Motor neuron (in vitro differentiated cells): ENCODE measurements around the gene AADACL4. TPM values are rescaled to one million over a fixed set of nuclear protein-coding genes. Genes with fewer than 3 reads are reported as not detected.
"Not testable (repeated sequence)": the region's sequence is repeated elsewhere in the genome, so short reads cannot be mapped to it uniquely, and the experiment has no call there.

Experiments used
- ATAC-seq, 8 experiments: fragments of 200-7000 bp; cut with Tn5 transposase; replicated peaks in 6 of 8; 2 replicates each; pipeline ENCODE4 v1.8.0; 2021; ENCODE audit warnings: mild to moderate bottlenecking in 8 of 8, moderate library complexity in 8 of 8
- H3K27ac ChIP-seq, 2 donors: fragments of 250-450 bp; sonication (Bioruptor Pico); 2 replicates each; pipeline ENCODE4 v1.9.0; 2021; ENCODE audit warnings: antibody characterized with exemption in 2 of 2, mild to moderate bottlenecking in 2 of 2, moderate library complexity in 1 of 2
- H3K4me1 ChIP-seq, 2 donors: fragments of 250-450 bp; sonication (Bioruptor Pico); replicated peaks in 1 of 2; 2 replicates each; pipeline ENCODE4 v1.6.1; 2021; ENCODE audit warnings: antibody characterized with exemption in 2 of 2, mild to moderate bottlenecking in 2 of 2, moderate library complexity in 1 of 2
- H3K4me3 ChIP-seq, 5 donors: fragments of 250-450 bp; sonication (Bioruptor Pico); 2 replicates each; pipeline ENCODE4 v1.9.0; 2021; ENCODE audit warnings: antibody characterized with exemption in 5 of 5, mild to moderate bottlenecking in 5 of 5, moderate library complexity in 4 of 5
- WGBS, 10 experiments: fragments of 450-650 bp; shearing (Covaris generic); methylation state at CpG; one replicate each; pipeline ENCODE4 v1.0.0; 2022; 5-methylcytosine and 5-hydroxymethylcytosine counted together
- in situ Hi-C, 9 experiments: fragments of 400-800 bp; cut with MboI; loops; one replicate each; pipeline ENCODE4 v1.15.0; 2021; ENCODE audit warnings: low sequenced_read_pairs in 9 of 9, low pct_unique_long_range_greater_than_20kb in 2 of 9; ENCODE audit not compliant: unreplicated experiment in 9 of 9
- total RNA-seq, 8 experiments: library from RNA; unstranded; fragments of 300-600 nt; gene quantifications; 2 replicates each; pipeline versions ENCODE4 v1.2.3 to v1.2.4, GENCODE V29; 2022

AADACL4 gene
- total RNA-seq, 8 experiments from 2014 or later, result 0.21 to 0.49 (median 0.31) TPM; not detected in 4

DNA sequence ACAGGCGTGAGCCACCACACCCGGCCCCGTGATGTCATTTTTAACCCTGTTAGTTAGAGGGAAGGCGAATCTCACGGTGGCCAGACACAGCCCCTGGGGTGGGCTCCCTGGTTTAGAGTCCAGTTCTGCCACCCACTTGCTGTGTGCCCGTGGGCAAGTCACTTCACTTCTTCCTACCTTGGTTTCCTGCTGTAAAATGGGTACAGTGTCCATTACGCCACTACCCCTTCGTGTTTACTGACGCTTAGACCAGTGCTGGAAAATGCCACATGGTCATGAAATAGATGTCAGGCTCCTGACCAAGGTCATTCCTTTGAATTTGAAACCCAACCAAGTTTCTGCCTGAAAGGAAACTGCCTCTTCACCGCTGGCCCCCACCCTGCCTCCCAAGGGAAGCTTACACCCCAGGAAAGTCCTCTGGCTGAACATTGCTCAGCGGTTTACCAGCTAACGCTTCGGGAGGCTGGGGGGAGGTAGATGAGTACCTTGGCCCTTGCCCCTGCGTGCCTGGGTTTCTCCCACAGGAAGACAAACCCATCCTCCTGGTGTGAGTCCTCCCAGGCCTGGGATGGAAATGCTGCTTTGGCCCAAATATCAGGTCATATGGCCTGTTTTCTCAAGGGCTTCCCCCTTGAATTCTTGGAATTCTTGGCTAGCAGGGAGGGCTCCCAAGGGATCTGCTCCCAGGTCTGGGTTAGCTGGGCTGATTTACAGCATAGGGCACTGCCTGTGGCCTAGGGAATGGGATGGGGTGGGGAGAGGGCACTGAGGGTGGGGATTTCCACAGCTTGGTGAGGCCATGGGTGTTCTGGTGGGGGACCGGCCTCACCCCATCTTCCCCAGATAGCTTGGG, 7.6 kb upstream of the AADACL4 start:
- H3K4me1 ChIP-seq, result no peaks in the 10 kb centered on the region
- ATAC-seq, result peak in 2 of 8 experiments; percentile 27 to 39
- WGBS, 10 experiments, result 11 to 97% (median 84%) methylated on average over 3 to 12 of the region's 15 CpGs; no CpG with 5 or more reads in 3 of the 10 experiments
- in situ Hi-C loops, result loop anchor here in 3 of 9 experiments (25.0 kb wide), 2 partner anchors 324 to 349 kb away; no protein-coding TSS in a partner anchor
- no peak overlapping the region for H3K4me3 ChIP-seq
- no peak overlapping the region for H3K27ac ChIP-seq

GRCh38 chr1:12637693-12638092, 6.2 kb upstream of the AADACL4 start:
- H3K27ac ChIP-seq, result no peak overlapping the region
- no peak overlapping the region for H3K4me3 ChIP-seq
- ATAC-seq, result no peak
- H3K4me1 ChIP-seq, result no peaks in the 10 kb centered on the region
- in situ Hi-C loops, result loop anchor here in 3 of 9 experiments (25.0 kb wide), 2 partner anchors 325 to 350 kb away; no protein-coding TSS in a partner anchor
- 20 to 94% (median 80%) methylated on average over 1 to 8 of the region's 8 CpGs for WGBS, 10 experiments

DNA sequence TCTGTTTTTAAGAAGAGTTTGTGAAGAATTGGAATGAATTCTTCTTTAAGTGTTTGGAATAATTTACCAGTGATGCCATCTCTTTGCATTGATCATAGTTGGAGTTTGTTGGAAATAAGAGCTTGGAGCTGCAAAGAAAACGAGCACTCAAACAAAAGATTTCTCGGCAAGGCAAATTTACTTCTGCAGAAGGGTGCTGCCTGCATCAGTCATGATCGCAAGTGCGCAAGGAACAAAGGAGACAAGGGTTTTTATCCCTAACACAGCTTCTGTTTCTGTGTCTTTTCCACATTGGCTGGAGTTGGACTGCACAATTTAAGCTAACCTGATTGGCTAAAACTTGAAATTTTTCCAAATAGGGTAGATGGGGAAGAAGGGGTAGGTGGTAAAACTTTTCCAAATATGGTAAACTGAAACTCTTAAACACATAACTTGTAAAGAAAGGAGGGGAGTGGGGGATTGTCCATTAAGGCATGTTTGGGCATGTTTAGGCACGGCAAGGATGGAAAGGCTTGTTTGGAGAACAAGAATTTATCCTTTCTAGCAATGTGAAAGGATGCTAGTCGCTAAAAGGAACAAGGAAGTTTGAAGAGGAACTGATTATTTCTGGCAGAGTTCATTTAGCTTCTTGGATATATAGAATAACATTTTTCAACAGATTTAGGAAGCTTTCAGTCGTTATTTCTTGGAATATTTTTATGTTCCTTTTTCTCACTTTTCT, 3.5 kb upstream of the AADACL4 start:
- WGBS, 10 experiments, result 32 to 84% (median 71%) methylated on average over 3 to 7 of the region's 7 CpGs
- in situ Hi-C loops, result loop anchor here in 3 of 9 experiments (25.0 kb wide), 2 partner anchors 328 to 353 kb away; no protein-coding TSS in a partner anchor
- H3K4me3 ChIP-seq, result no peak overlapping the region
- no peak for ATAC-seq
- H3K27ac ChIP-seq, result no peak overlapping the region
- no peaks in the 10 kb centered on the region for H3K4me1 ChIP-seq

GRCh38 chr1:12640958-12641272, 3.0 kb upstream of the AADACL4 start:
- ATAC-seq, result no peak
- in situ Hi-C loops, result loop anchor here in 3 of 9 experiments (25.0 kb wide), 2 partner anchors 329 to 354 kb away; no protein-coding TSS in a partner anchor

DNA sequence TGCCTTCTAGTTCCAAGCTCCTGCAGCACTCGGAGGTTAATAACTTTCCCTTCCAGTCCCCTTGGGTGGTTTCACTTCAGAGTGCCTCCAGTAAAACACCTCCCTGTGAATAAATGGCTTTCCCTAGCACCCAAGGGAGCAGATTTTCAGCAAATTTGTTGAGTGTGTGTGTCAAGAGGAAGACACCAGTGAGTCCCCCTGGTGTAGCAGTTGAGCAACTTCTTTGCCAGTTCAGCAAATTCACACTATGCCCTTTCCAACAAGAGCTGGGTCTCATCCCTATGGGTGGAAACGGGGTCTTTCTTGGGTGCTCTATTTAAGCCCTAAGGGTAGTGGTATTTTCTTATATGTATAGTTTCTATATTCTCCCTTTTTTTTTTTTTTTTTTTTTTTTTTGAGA, 806 bp upstream of the AADACL4 start:
- no peak for ATAC-seq
- Histone ChIP-seq H3K27ac (no peak overlapping the region), H3K4me3 (no peak overlapping the region), H3K4me1 (no peaks in the 10 kb centered on the region)
- in situ Hi-C loops, result loop anchor here in 3 of 9 experiments (25.0 kb wide), 2 partner anchors 331 to 356 kb away; no protein-coding TSS in a partner anchor
- WGBS, 10 experiments, result 22 to 100% (median 67%) methylated on average over 1 to 2 of the region's 2 CpGs; no CpG with 5 or more reads in 2 of the 10 experiments

More at GRCh38 chr1:12640958-12641272, 3.0 kb upstream of the AADACL4 start:
- no peak overlapping the region for H3K4me3 ChIP-seq
- no peak overlapping the region for H3K27ac ChIP-seq
- no peaks in the 10 kb centered on the region for H3K4me1 ChIP-seq

DNA sequence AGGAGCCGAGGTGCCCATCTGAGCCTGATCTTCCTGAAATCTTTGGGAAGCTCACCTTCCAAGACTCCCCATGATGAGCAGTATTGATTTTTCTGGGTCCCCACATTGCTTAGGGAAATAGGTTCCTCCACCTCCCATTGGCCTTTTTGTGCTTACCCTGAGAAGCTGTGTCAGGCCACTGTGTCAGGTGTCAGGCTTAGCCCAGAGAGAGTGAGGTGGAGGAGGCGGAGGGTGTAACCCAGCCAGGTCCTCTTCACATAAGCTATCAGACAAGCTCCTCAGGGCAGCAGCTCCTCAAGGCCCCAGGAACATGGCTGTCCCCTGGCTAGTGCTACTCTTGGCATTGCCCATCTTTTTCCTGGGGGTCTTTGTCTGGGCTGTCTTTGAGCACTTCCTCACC, 352 bp downstream of the AADACL4 start:
- Histone ChIP-seq H3K4me3 (no peak overlapping the region), H3K27ac (no peak overlapping the region), H3K4me1 (no peaks in the 10 kb centered on the region)
- WGBS, 10 experiments, result 67 to 100% (median 79%) methylated on average over 1 to 2 of the region's 2 CpGs; no CpG with 5 or more reads in 5 of the 10 experiments
- in situ Hi-C loops, result loop anchor here in 3 of 9 experiments (25.0 kb wide), 2 partner anchors 332 to 357 kb away; no protein-coding TSS in a partner anchor
- ATAC-seq, result no peak

DNA sequence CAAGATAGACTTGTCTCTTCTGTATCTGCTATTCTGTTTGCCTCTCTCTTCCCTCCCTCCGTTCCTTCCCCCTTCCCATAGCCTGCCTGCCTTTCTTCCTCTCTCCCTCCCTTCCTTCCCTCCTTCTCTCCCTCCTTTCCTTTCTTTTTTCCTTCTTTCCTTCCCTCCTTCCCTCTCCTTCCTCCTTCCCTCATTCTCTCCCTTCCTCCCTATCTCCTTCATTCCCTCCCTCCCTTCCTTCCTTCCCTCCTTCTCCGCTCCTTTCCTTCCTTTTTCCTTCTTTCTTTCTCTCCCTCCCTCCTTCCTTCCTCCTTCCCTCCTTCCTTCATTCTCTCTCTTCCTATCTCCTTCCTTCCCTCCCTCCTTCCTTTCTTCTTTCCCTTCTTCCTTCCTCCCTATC, 944 bp downstream of the AADACL4 start:
- in situ Hi-C loops, result loop anchor here in 3 of 9 experiments (25.0 kb wide), 2 partner anchors 333 to 358 kb away; no protein-coding TSS in a partner anchor
- WGBS, 10 experiments, result 11 to 100% (median 80%) methylated on average over 1 to 2 of the region's 2 CpGs; no CpG with 5 or more reads in 1 of the 10 experiments
- ATAC-seq, result no peak

GRCh38 chr1:12645401-12645800, 1.5 kb downstream of the AADACL4 start:
- not testable (repeated sequence) for H3K27ac ChIP-seq, H3K4me1 ChIP-seq, H3K4me3 ChIP-seq, ATAC-seq
- 55 to 100% (median 83%) methylated on average over 2 to 9 of the region's 9 CpGs; no CpG with 5 or more reads in 1 of the 10 experiments for WGBS, 10 experiments
- in situ Hi-C loops, result loop anchor here in 3 of 9 experiments (25.0 kb wide), 2 partner anchors 333 to 358 kb away; no protein-coding TSS in a partner anchor

More for the DNA sequence above, 944 bp downstream of the AADACL4 start:
- Histone ChIP-seq H3K4me1 (no peaks in the 10 kb centered on the region), H3K27ac (no peak overlapping the region), H3K4me3 (no peak overlapping the region)

GRCh38 chr1:12648741-12649140, 4.9 kb downstream of the AADACL4 start:
- no peak for ATAC-seq
- H3K4me1 ChIP-seq, result no peaks in the 10 kb centered on the region
- WGBS, 10 experiments, result 0 to 87% (median 80%) methylated on average over 1 to 7 of the region's 7 CpGs; no CpG with 5 or more reads in 3 of the 10 experiments
- in situ Hi-C loops, result loop anchor here in 3 of 9 experiments (25.0 kb wide), 2 partner anchors 336 to 361 kb away; no protein-coding TSS in a partner anchor
- no peak overlapping the region for H3K27ac ChIP-seq
- no peak overlapping the region for H3K4me3 ChIP-seq

DNA sequence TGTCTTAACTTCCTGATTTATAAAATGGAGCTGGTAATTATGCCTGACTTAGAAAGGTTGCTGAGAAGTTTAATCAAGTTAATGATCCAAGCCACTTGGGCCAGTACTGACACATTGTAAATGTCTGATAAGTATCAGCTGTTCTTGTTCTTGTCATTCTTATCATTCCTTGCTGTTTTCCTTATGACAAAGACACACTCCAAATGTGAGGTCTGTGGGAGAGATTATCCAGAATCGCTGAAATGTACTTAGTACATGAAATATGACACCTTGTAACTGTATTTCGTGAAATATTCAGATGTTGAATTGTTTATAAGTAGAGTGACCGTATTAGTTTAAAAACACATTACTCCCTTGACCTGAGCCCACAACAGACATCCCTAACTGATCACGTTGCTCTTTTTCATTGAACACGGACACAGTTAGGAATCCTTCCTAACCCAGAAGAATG, 6.1 kb downstream of the AADACL4 start:
- Histone ChIP-seq H3K4me1 (no peaks in the 10 kb centered on the region), H3K27ac (no peak overlapping the region), H3K4me3 (no peak overlapping the region)
- WGBS, 10 experiments, result 0 to 88% (median 65%) methylated on average over 2 to 5 of the region's 5 CpGs; no CpG with 5 or more reads in 1 of the 10 experiments
- in situ Hi-C loops, result loop anchor here in 3 of 9 experiments (25.0 kb wide), 2 partner anchors 338 to 363 kb away; no protein-coding TSS in a partner anchor
- peak in 2 of 8 experiments; percentile 24 to 26 for ATAC-seq

DNA sequence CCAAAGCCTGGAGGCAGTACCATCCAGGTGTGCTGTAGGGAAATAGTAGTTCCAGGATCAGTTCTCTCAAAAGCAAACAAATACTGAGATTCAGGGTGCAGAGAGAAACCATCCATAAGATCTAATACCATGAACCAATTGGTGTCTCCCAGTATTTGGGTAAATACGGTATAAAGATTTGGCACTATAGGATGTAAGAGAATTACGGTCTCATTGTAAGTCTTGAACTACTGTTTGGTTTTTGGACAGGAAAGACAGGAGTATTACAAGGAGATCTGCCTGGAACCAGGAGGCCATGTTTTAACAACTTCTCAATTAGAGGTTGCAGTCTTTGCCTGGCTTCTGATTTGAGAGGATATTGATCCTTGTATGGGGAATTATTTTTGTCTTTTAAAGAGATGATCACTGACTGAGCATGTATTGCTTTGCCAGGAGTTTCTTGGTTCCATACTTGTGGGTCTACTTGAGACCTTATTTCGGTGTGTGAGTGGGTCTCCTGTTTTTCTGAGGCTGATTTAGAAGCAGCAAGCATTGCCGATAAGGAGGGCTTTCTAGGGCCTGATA, 10.2 kb downstream of the AADACL4 start:
- in situ Hi-C loops, result no loop called here
- ATAC-seq, result no peak
- Histone ChIP-seq H3K4me1 (no peaks in the 10 kb centered on the region), H3K27ac (no peak overlapping the region), H3K4me3 (no peak overlapping the region)
- WGBS, 10 experiments, result 37 to 90% (median 72%) methylated on average over 1 to 4 of the region's 4 CpGs

- ATAC-seq, result no peak
- 0 to 91% (median 71%) methylated on average over 1 to 8 of the region's 8 CpGs; no CpG with 5 or more reads in 1 of the 10 experiments for WGBS, 10 experiments
- in situ Hi-C loops, result no loop called here
- Histone ChIP-seq H3K4me3 (no peak overlapping the region), H3K27ac (no peak overlapping the region), H3K4me1 (no peaks in the 10 kb centered on the region)
Measured at GRCh38 chr1:12654657-12655056, 10.8 kb downstream of the AADACL4 start.
